Stimulated activated CD8-positive, alpha-beta memory T cell treated with anti-CD3 and anti-CD28 coated beads, Interleukin-7, amount 100 ng/mL, for 4 hours (primary cell): ENCODE measurements around the gene RNF152.

Source experiments
- DNase-seq, 2 donors: peaks; one replicate each; pipeline ENCODE4 v3.0.0-alpha.2; 2020; ENCODE audit warnings: low read depth in 2 of 2

The RNF152 gene

DNA sequence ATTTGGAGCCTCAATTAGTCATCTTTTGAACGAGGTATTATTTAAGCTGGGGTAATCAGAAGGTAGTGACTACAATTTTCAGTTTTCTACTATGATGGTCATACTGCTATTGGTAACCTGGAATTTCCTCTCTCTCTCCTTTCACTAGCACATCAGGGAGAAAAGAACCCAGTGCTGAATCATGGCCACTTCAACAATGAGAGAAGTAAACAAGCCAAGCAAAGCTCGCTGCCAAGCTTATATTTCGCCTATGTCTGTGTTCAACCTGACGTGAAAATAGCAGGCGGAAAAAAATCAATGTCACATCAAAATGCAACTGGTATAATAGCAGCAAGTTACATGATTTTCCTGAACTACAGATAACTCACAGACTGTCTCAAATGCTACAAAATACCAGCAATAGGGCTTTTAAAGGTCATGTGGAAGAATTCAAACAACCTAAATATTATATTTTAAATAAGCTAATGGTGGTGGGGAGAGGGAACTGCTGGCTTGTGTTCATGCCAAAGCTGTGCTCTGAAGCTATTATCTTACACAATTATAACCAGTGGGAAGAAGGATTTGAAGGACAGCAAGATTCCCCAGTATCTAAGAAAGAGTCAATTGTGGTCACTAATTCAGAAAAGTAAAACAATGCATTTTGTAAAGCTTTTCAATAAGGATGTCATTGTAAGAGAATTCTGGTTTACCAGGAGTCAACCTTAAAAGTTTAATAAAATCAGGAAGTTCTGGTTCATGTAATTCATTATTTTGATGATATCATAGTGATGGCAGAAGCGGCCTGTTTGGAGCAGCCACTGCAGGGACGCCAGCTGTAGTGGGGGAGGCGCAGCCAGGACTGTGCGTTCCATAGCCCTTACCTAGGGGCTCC lies 38.0 kb downstream of the RNF152 start:
- no peak for DNase-seq

DNA sequence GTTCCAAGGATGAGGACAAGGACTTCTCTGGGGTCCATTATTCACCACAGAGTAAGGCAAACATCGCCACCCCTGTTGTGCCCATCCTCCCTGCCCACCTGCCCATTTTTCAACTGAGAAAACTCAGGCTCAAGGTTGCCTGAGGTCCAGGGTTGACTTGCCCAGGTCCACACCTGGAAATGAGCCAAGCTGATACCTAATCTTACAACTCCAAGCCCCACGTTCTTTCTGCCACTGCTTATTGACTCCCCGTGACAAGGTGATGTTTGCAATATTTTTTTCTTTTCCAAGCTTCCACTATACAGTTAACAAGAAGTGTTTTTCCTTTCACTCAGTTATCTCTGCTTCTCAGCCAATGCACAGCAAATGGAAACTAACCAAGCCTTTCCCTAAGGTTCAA lies 39.0 kb downstream of the RNF152 start:
- DNase-seq: no peak

DNA sequence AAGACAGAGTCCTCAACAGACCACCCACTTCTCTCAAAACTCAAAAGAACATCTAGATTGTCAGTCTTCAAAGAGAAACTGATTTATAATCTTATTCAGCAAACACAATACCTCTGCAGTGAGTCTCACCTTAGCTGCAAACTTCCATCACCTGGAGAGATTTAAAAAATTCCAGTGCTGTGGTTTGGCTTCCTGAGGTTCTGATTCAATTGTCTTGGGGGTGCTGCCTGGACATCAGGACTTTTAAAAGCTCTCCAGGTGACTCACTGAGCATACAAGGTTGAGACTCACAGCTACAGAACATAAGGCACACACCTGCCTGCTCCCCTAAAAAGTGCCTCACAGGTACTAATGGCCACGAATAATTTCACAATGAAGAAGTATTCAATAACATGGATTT lies 40.3 kb downstream of the RNF152 start:
- no peak for DNase-seq

DNA sequence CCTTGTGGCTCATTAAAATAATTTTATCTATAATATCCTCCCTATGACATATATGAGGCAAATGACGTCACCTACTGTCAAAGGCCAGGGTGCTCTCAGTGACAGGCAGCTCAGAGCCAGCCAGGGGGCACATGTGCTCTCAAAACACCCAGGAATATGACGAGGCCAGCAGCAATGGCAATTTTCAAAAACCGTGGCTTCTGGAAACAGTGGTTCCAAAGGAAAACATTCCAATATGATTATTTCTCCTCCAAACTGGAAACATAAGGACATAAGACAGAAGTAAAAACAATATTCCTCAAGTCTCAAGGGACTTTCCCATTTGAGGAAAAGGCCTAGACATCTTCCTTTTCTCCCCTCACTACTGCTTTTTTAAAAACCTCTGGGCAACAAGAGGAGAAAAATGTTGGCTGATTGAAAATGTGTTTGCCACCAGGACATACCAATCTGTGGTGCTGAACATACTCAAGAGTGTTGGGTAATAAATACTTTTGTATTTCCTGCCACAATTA lies 40.8 kb downstream of the RNF152 start:
- no peak for DNase-seq

DNA sequence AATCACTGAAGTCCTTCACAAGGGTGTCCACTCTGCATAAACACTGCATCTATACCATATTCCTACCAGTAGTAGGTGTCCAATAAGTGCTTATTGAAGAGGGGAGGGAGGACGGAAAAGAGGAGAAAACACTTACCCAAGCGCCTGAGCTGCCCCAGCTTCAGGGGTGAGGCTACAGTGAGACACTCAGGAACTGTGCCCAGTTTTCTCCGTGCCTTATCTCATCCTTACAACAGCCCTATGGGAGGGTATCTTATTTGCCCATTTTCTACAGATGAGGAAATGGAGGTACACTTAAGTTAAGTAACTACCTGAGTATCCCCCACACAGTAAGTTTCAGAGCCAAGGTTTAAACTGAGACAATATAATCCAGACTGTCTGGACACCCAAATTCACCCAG lies 41.5 kb downstream of the RNF152 start:
- DNase-seq: no peak

DNA sequence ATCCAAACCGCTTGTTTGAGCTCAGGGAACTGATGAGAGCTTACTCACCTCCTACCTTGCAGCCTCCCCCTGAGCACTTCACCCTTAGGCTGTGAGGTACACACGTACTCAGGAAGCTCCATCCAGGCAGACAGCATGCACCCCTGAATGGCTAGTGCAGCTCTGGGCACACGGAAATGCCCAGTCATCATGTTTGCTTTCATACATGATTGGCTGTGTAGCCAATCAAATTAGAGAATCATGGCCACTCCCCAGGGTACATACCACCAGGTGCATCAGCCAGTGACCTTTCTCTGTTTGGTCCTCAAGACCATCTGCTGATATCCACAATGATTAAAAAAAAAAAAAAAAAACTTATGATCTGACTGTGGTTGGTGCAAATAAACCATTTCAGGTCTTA lies 42.1 kb downstream of the RNF152 start:
- DNase-seq: no peak

DNA sequence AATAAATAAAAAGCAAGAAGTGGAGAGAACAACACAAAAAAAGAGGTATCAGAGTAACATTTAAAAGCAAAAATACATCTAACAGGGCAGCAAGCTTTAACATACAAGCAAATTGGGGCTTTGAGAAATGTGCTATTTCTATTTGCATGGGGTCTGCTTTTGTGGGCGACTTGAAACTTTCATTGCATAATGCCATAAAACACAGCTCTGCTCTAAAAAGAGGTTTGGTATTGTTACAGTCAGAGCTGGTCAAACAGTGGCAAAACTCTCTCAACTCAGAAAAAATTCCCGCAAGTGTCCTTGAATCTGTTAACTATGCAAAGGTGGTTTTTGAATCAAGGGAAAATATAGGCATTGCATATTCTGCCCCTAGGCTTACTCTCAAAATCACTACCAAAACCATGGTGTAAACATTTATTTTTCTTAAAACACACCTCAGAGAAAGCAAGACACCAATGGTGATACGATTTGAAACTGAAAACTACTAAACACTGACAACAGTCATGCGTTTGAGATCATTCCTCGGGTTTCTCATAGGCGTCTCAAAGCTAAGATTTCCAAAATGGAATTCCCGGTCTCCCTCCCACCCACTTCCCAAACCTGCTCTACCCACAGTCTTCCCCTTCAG lies 45.5 kb downstream of the RNF152 start:
- no peak for DNase-seq

DNA sequence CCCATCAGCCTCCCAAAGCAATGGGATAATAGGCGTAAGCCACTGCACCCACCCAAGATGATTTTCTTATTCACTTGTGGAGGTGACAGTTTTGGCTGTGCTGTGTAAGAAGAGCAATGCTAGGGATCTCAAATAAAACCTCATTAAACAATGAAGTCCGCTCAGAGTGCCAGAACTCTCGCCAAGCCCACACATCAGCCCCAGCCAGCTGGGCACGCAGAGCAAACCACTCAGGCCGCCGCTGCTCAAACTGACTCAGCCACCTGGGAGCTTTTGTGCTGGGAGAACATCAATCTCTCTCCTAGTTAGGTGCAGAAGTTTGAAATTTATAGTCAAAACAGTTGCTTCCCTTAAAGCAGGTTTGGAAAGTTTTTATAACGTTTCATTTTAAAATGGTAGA lies 47.6 kb downstream of the RNF152 start:
- no peak for DNase-seq

DNA sequence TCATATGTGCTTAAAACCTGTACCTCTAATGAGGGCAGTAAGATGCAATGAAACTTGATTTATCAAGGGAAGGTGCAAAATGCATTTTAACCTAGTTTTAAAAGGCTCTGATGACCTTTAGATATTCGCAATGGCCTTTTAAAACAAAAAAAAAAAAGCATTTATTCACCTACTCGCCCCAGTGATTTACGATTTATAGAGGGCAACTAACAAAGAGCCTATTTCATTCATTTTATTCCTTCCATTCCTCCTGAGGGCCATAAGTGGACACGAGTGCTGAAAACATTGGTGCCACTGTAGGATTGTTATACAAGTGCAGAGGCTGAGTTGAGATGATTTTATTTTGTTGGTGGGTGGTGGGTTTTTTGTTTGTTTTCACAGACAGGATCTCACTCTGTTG lies 48.1 kb downstream of the RNF152 start:
- DNase-seq: no peak

DNA sequence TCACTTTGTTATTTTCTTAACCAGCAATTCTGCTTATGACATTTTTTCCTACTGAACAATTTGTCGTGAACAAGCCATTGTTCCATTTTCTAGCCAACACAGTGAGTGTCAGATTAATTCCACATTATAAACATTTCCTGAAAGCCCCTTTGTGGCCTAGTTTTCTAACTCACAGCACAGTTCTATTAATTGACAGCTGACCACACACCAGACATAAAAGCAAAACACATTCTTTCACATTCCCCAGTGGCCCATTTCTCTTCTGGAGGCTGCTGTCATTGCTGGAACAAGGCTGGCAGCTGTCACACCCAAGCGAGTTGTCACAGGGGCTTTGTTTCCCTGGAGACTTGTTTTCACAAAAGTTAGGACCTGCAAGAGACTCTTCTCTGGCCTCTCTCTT lies 50.7 kb downstream of the RNF152 start:
- no peak for DNase-seq

DNA sequence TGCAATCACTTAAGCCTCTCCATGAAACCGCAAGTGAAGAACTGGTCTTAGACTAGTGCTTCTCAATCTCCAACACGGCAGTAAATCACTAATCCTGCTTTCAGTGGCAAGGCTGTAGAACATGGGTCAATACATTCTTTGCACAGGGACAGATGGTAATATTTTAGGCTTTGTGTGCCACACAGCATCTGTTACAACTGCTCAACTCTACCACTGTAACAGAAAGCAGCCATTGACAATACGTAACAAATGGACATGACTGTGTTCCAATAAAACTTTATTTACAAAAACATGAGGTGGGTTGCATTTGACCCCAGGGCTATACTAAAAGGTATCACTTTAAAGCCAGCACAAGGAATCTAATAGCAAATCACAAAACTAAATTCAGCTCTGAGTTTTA lies 51.1 kb downstream of the RNF152 start:
- DNase-seq: no peak

DNA sequence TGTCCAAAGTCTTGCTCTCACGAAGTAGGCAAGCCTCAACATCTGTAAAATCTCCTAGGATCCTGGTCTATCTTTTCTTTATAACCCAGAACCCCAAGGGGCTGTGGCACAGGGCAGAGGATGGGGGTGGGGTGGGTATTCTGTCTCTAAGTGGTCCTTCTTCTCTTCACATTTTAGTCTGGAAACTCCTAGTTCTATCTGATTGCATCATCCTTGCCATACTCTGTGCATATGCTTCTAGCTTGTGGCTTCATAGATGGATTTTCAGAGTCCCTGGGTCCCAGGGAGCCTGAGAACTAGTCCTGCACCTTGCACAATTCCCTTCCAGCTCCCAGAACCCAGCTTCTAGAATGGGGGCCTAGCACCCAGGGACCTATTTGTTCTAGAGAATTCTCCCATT lies 52.5 kb downstream of the RNF152 start:
- no peak for DNase-seq

DNA sequence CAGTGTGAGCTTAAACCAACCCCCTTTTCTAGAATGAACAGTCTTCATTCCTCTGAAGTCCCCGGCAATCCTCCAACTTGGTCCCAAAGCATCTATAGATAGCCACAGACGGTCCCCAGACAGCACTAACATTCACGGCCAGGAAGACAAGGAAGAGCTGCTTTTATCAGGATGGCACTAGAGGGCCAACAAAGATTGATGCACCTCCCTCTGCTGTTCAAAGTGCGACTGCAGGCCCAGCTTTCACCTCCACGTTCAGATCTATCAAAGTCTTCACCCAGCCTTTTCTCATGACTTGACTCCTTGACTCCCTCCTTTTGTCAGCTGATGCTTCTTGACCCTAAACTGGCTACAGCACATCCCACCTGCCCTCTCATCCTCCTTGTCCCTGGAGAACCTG lies 54.3 kb downstream of the RNF152 start:
- DNase-seq: no peak

DNA sequence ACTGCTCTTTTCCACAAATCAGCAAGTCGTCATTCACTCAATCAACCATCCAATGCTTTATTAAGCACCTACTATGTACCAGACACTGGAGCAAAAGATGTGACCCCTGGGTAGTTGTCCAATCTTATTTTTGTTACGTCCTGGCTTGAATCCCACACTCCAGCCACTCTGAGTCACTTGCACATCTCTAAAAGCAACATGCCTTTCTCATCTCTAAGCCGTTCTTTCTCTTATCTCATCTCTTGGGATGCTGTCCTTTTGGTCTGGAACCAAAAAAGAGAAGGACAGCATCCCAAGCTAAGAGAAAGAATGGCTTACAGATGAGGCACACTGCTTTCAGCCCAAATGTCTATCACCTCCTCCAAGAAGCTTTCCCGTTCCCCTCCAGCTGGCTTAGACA lies 58.8 kb downstream of the RNF152 start:
- no peak for DNase-seq

DNA sequence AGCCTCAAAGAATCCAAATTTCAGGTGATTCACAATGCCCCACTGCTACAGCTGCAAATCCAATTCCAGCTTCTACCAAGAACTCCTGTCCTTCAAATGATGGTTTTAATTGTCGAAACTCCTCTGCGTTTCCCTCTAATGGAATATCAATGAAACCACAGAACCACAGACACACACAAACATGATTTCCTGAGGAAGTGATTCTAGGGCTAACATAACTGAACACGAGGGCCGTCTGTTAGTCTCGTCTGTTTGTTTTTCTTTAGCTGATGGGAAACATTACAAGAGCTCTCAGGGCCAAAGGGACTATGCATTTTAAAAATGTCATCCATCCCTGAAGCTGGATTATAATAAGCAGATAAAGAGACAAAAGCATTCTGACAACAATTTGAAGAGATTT lies 59.4 kb downstream of the RNF152 start:
- no peak for DNase-seq

DNA sequence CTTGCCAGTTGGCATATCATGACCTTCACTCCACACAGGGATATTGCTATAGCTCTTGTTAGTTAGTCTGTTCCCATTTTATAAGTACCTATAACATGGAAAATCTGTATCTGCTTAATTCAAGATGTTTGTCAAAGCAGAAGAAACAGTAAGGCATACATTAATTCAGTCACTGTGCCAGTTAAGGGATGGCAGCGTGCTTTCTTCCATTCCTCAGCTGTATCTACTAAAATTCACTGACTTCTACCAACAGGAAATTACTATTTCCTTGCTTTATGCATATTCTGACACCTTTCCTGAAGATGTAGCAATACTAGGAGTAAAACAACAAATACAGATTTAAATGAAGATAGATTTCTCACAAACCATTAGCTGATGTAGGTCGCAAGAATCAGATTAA lies 59.9 kb downstream of the RNF152 start:
- no peak for DNase-seq

DNA sequence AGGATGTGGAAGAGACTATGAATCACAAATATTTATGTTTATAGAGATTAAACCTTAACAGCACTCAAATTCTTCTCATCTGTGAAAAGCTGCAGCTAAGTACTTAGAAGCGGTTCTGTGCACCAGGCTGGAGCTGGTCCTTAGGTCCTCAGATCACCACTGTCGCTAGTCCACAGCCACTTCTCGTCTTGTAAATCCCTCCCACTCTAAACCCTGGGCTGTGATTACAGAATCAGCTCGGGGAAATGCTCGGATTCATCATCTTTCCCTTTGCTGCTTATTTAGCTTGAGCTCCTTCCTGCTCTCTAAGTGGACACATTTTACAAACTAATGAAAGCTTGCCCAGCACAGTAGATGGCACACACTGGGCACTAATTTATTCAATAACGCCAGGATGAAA lies 61.7 kb downstream of the RNF152 start:
- DNase-seq: no peak

DNA sequence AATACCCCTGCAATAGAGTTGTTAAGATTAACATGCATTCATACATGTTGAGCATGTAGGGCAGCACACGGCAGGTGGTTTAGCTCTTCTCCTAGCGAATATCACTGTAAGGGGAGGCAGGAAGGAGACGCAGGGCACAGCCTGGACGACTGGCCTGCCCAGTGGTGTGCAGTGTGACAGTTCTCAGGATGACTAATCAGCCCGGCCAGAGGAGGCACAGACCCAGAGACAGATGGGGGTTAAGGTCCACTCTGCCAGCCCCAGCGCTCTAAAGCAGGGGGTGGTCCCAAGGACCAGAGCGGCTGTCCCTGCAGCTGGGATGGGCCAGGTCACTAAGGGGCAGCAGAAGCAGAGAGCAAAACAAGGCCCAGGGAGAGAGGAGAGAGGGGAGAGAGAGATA lies 63.7 kb downstream of the RNF152 start:
- no peak for DNase-seq

DNA sequence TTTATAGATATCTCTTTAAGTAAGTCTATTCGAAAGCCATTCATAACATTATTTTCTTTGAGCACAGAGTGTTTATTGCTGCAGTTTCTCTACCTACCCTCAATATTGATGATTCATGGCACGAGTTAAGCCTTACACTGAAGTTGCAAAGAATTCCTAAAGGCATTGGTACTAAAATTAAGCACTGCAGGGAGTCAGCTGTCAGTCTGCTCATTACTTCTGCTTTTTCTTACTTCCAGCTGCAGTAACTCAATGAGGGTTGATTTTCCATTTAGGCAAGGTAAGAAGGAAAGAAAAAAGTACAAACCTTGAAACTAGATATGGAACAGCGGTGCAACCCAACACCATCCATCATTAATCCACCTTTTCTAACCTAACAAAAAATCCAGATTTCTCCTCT lies 65.2 kb downstream of the RNF152 start:
- DNase-seq: no peak

DNA sequence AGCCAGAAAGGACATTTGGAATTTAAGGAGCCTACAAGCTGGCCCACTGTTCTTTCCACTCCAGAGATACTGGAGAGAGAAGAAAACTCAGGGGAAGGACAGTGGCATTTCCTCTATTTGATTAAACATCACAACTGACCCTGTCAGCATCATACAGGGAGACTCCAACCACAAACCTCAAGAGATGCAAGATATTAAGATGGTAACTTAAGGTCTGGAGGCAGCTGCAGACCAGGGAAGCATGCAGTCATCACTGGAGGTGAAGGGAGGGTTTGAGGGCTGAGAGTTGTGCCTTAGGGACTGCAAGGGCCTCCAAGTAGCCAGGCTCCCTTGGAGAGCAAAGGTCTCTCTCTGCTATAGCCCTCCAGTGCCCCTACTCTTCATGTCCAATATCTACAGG lies 67.4 kb downstream of the RNF152 start:
- no peak for DNase-seq

DNA sequence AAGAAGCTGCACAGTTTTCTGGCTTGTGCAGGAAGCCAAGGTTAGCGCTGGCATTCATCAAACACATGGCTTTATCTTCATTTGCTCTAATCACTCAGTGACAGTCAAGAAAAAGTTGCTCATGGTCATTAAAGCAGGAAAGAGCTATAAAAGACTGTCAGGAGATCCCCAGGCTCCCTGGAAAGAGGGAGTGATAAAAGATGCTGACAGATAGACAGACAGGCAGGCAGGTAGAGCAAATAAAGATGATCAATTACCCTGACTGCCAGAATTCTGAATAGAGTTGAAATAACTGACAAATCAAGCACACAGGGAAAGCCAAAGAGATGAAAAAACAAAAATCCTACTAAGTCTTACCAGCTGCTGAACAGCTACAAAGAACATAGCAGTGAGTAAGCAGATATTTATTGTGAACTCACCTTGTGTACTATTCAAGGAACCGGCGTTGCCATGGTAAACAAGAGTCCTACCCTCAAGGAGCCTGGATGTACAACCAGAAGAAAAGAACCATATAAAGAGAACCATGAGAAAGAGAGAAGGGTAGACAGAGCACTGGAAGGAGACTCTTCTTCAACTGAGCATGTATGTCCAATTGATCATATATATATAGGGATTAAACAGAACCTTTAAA lies 68.0 kb downstream of the RNF152 start:
- no peak for DNase-seq

DNA sequence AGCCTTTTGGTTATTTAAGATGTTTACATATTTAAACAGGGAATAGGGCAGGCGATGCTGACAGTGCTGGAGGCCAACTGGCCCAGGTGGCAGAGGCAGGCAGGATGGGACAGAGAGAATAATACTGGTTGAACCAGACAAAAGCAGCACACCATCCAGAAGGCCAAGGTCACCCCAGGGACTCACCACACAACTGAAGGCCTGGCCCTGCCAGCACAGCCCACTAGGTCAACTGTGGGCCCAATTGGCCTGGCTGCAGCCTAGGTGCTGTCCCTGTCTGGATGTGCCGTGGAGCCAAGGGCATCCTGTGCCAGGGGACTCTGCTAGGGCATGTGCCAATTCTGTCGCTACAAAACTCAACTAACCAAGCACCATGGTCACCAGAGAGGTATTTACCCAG lies 69.2 kb downstream of the RNF152 start:
- no peak for DNase-seq

DNA sequence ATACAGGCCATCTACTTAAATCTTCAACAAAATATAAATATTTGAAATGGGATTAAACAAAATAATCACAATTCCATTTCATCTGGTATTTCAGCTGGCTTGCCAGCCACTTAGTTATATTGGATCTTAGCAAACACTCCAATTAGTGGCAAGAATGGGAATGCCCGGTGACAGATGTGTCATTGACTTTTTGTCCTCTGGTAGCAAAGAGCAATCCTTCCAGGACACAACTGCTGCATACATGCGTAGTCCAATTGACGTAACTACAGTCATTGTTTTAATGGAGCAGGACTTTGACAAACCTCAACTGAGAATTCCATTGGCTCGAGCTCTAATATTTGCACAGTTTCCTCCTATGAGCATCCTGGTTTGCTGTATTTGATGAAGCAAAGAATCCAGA lies 69.9 kb downstream of the RNF152 start:
- DNase-seq: no peak
